Measurements from ENCODE around the gene LYSMD4.

The LYSMD4 gene

GRCh38 chr15:99703603-99704443 is 29.4 kb downstream of the LYSMD4 start:
- DNase-seq, result peak; percentile 42

GRCh38 chr15:99702895-99703602 is 30.2 kb downstream of the LYSMD4 start:
- no peak for DNase-seq

- DNase-seq, result no peak
Measured at GRCh38 chr15:99696096-99696495, 37.1 kb downstream of the LYSMD4 start.

- DNase-seq, result no peak
Measured at GRCh38 chr15:99692825-99693224, 40.4 kb downstream of the LYSMD4 start.

GRCh38 chr15:99686290-99686689 is 46.9 kb downstream of the LYSMD4 start:
- no peak for DNase-seq

- no peak for DNase-seq
Measured at GRCh38 chr15:99683000-99683670, 50.1 kb downstream of the LYSMD4 start.

GRCh38 chr15:99682455-99682854 is 50.8 kb downstream of the LYSMD4 start:
- peak; percentile 63 for DNase-seq

GRCh38 chr15:99681990-99682389 is 51.2 kb downstream of the LYSMD4 start:
- no peak for DNase-seq

- no peak for DNase-seq
Measured at GRCh38 chr15:99680276-99680675, 53.0 kb downstream of the LYSMD4 start.

GRCh38 chr15:99677540-99678134 is 55.6 kb downstream of the LYSMD4 start:
- DNase-seq, result no peak
